ENCODE data around the gene ANKS3. TPM values are rescaled to one million over a fixed set of nuclear protein-coding genes. Genes with fewer than 3 reads are reported as not detected.

The ANKS3 gene
- total and polyA plus RNA-seq, 2 donors (not counting 1 experiment from before 2014, with no cell fraction given), result 26.5 to 31.9 TPM

- no peaks in the 10 kb centered on the region for H3K27me3 ChIP-seq (replicated peaks in 1 of 4; ENCODE audit: control extremely low read depth in 1 of 4, control insufficient read depth in 3 of 4, insufficient read depth in 4 of 4, low read length in 3 of 4)
- no peaks in the 10 kb centered on the region for H3K4me1 Mint-ChIP-seq
- H3K27ac Mint-ChIP-seq, result no peak overlapping the region
- CTCF ChIA-PET, result interaction anchor here (0.5 kb wide), 1 partner anchor 456 kb away, joined by 4 read pairs; no protein-coding TSS in a partner anchor
- no peak overlapping the region for H2AFZ ChIP-seq (ENCODE audit: insufficient read depth, low read depth, low read length, poor library complexity, severe bottlenecking)
- H4K20me1 ChIP-seq (ENCODE audit: control insufficient read depth, insufficient read depth, low read length, poor library complexity, severe bottlenecking), result no peaks in the 10 kb centered on the region
- intact Hi-C loops (cut with micrococcal nuclease), result no loop called here
- no peak overlapping the region for H3K4me2 ChIP-seq (replicated peaks; ENCODE audit: low read depth, low read length, poor library complexity, severe bottlenecking)
- no peaks in the 10 kb centered on the region for H3K9me3 ChIP-seq (ENCODE audit: control extremely low read depth in 1 of 3, control insufficient read depth in 2 of 3, insufficient read depth in 1 of 3, low read length in 2 of 3)
- no peak overlapping the region for H3K4me3 ChIP-seq (ENCODE audit: control extremely low read depth in 1 of 5, extremely low read depth in 1 of 5, insufficient read depth in 1 of 5, low read depth in 2 of 5, low read length in 4 of 5)
- ATAC-seq (ENCODE audit: low read depth), result no peak
- no peaks in the 10 kb centered on the region for H3K27me3 Mint-ChIP-seq
- 96% methylated on average over 18 of the region's 18 CpGs for WGBS (ENCODE audit: insufficient coverage)
- H3K4me3 Mint-ChIP-seq, result no peak overlapping the region
- H3K79me2 ChIP-seq (ENCODE audit: control insufficient read depth, insufficient read depth, low read length), result peaks cover 6% of the 10 kb centered on the region
- TF ChIP-seq CTCF (IDR thresholded peaks at IDR 0.05) (no peak), EZH2 (IDR thresholded peaks at IDR 0.05; ENCODE audit: borderline replicate concordance, insufficient read depth, low read depth, low read length, poor library complexity, severe bottlenecking) (no peak)
- no peak overlapping the region for H3K9ac ChIP-seq (ENCODE audit: low read length)
- no peak for DNase-seq
- peaks cover 0 to 33% of the 10 kb centered on the region in 2 experiments for H3K36me3 ChIP-seq (replicated peaks in 1 of 2; ENCODE audit: control extremely low read depth in 1 of 2, control insufficient read depth in 1 of 2, extremely low read depth in 1 of 2, insufficient read depth in 2 of 2, low read length in 1 of 2)
- no peaks in the 10 kb centered on the region for H3K9me3 Mint-ChIP-seq (ENCODE audit: insufficient read depth)
- H3K4me1 ChIP-seq (ENCODE audit: control insufficient read depth in 2 of 2, insufficient read depth in 2 of 2, low read length in 2 of 2), result no peaks in the 10 kb centered on the region
- POLR2A ChIA-PET, result no interaction called here
- no peak overlapping the region for H3K27ac ChIP-seq (ENCODE audit: low read length in 2 of 2)
Measured at GRCh38 chr16:4726616-4727015, 7.5 kb downstream of the ANKS3 start.

GRCh38 chr16:4724661-4725270 lies 9.3 kb downstream of the ANKS3 start:
- no peaks in the 10 kb centered on the region for H3K27me3 ChIP-seq (replicated peaks in 1 of 4; ENCODE audit: control extremely low read depth in 1 of 4, control insufficient read depth in 3 of 4, insufficient read depth in 4 of 4, low read length in 3 of 4)
- POLR2A ChIA-PET, result no interaction called here
- CTCF ChIA-PET, result interaction anchor here (0.6 kb wide), 1 partner anchor 1972 kb away, joined by 3 read pairs; no protein-coding TSS in a partner anchor

More at GRCh38 chr16:4724661-4725270, 9.3 kb downstream of the ANKS3 start:
- Histone ChIP-seq H3K4me1 (ENCODE audit: control insufficient read depth in 2 of 2, insufficient read depth in 2 of 2, low read length in 2 of 2) (no peaks in the 10 kb centered on the region), H3K4me2 (replicated peaks; ENCODE audit: low read depth, low read length, poor library complexity, severe bottlenecking) (no peak overlapping the region), H4K20me1 (ENCODE audit: control insufficient read depth, insufficient read depth, low read length, poor library complexity, severe bottlenecking) (no peaks in the 10 kb centered on the region), H3K9ac (ENCODE audit: low read length) (no peak overlapping the region), H3K27ac (ENCODE audit: low read length in 2 of 2) (no peak overlapping the region), H2AFZ (ENCODE audit: insufficient read depth, low read depth, low read length, poor library complexity, severe bottlenecking) (no peak overlapping the region), H3K36me3 (replicated peaks in 1 of 2; ENCODE audit: control extremely low read depth in 1 of 2, control insufficient read depth in 1 of 2, extremely low read depth in 1 of 2, insufficient read depth in 2 of 2, low read length in 1 of 2) (peaks cover 0 to 29% of the 10 kb centered on the region in 2 experiments), H3K4me3 (ENCODE audit: control extremely low read depth in 1 of 5, extremely low read depth in 1 of 5, insufficient read depth in 1 of 5, low read depth in 2 of 5, low read length in 4 of 5) (no peak overlapping the region), H3K9me3 (ENCODE audit: control extremely low read depth in 1 of 3, control insufficient read depth in 2 of 3, insufficient read depth in 1 of 3, low read length in 2 of 3) (no peaks in the 10 kb centered on the region), H3K79me2 (ENCODE audit: control insufficient read depth, insufficient read depth, low read length) (peaks cover 3% of the 10 kb centered on the region)
- no peak for TF ChIP-seq CTCF (IDR thresholded peaks at IDR 0.05)
- TF ChIP-seq EZH2 (IDR thresholded peaks at IDR 0.05; ENCODE audit: borderline replicate concordance, insufficient read depth, low read depth, low read length, poor library complexity, severe bottlenecking), result no peak
- no peak overlapping the region for H3K4me3 Mint-ChIP-seq
- no peak for ATAC-seq (ENCODE audit: low read depth)
- H3K27ac Mint-ChIP-seq, result no peak overlapping the region
- no peaks in the 10 kb centered on the region for H3K4me1 Mint-ChIP-seq
- 96% methylated on average over 11 of the region's 11 CpGs for WGBS (ENCODE audit: insufficient coverage)
- no peak for DNase-seq
- intact Hi-C loops (cut with micrococcal nuclease), result no loop called here
- no peaks in the 10 kb centered on the region for H3K27me3 Mint-ChIP-seq
- no peaks in the 10 kb centered on the region for H3K9me3 Mint-ChIP-seq (ENCODE audit: insufficient read depth)
